ENCODE measurements around the gene COLEC12.

Gene COLEC12

GRCh38 chr18:302097-302496, 198.4 kb downstream of the COLEC12 start:
- TF ChIP-seq CTCF (IDR thresholded peaks at IDR 0.05): no peak

DNA sequence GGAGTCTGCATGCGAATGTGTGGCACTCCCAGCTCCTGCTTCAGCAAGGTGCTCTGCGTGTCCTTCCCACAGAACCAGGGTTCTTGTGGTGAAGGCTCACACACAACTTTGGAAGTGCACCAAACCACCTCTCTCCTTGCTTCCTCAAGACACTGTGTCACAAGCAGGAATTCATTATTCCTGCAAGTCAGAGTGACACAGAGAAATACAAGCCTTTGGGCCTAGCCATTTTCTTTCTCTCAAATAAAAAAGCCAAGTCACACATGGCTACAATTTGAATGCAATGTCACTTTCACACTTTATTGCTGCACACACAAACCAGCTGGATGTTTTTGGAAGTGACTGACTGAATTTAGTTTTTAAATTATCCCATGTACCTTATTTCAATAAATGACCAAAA, 202.6 kb downstream of the COLEC12 start:
- no peak for TF ChIP-seq CTCF (IDR thresholded peaks at IDR 0.05)

- no peak for TF ChIP-seq CTCF (IDR thresholded peaks at IDR 0.05)
These were observed 204.6 kb downstream of the COLEC12 start for GRCh38 chr18:295756-296490.

- TF ChIP-seq CTCF (IDR thresholded peaks at IDR 0.05): no peak
These were observed 205.9 kb downstream of the COLEC12 start for GRCh38 chr18:294566-294965.

- TF ChIP-seq CTCF (IDR thresholded peaks at IDR 0.05): no peak
These were observed 207.0 kb downstream of the COLEC12 start for GRCh38 chr18:293536-293935.

- no peak; the same call in 1 of the 2 replicates for TF ChIP-seq CTCF (IDR thresholded peaks at IDR 0.05)
These were observed 208.2 kb downstream of the COLEC12 start for GRCh38 chr18:292271-292670.

DNA sequence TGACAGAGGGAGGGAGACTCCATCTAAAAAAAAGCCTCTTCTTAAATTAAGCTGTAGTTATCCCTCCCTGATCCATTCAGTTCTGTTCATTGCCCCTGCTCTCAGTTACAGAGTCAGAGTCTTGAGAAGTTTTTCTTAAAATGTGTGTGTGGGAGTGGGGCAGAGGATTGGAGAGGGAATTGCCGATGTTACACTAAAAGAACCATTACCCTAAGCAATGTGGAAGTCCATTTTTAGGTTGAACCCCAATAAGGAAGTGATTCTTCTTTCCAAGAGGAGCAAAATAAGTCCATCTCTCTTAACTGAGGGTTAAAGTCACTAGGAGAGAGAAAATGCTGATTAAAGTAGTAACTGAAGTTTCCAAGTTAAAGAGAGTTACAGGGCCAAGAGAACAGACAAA, 211.5 kb downstream of the COLEC12 start:
- TF ChIP-seq CTCF (IDR thresholded peaks at IDR 0.05): no peak

Measured in LNCAP (cell line).